ENCODE measurements around the gene FNDC8.
"Not testable (repeated sequence)": the region's sequence is repeated elsewhere in the genome, so short reads cannot be mapped to it uniquely, and the experiment has no call there.

The FNDC8 gene

GRCh38 chr17:35174835-35175334 lies 53.5 kb downstream of the FNDC8 start:
- no peak for DNase-seq

DNA sequence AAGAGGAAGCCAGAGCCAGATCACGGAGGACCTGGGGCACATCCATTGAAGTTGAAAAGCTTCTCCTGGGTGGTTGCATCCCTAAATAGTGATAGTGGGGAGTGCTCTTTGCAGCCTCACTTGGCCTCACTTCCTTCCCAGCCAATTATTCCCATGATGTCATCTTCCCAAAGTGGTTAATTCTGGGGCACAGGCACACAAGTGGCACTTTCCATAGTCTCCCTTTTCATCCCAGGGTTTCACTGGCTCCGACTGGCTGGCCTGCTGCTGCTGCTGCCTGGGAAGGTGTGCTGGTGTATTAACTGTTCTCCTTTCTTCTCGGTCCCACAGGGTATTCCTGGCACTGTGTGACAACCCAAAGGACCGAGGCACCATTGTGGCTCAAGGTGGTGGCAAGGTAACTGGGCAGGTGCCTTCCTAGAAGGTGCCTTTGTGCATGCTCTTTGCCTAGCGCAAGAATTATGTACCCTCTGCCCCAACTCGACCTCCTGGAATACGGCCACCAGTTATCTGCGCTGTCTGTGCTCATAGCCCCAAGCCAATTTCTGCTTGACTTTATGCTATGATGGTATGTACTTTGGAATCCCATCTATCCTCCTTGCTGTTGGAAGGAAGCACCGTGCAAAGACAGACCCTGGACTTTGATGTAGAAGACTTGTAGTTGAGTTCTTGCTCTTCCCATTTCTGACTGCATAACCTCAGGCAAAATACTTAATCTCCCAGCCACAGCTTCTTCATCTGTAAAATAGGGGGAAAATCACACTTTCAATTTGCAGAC lies 54.4 kb downstream of the FNDC8 start:
- no peak for DNase-seq

DNA sequence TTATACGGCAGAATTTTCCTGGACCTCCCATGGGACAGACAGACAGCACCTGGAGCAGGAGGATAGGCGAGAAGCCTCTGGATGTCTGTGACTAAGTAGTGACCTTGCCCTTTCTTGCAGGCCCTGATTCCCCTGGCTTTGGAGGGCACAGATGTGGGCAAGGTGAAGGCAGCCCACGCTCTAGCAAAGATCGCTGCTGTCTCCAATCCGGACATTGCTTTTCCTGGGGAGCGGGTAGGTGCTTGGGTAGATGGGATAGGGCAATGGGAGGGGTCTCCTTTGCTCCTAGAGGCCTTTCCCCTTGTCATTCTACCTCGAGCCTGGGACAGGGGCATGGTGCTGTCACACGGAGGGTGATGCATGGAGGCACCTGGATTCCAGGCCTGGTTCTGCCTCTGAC lies 55.5 kb downstream of the FNDC8 start:
- DNase-seq = no peak

- DNase-seq = not testable (repeated sequence)
Measured at GRCh38 chr17:35179379-35179778, 58.0 kb downstream of the FNDC8 start.
